NCI-H2171 treated with DMSO at 0.1 percent for 48 hours (cell line): Measurements from ENCODE around the gene TAS2R40.

ENCODE experiments used
- DNase-seq: peaks from one replicate; lab custom pipeline; 2025; lab: John Stamatoyannopoulos, UW

TAS2R40 gene

DNA sequence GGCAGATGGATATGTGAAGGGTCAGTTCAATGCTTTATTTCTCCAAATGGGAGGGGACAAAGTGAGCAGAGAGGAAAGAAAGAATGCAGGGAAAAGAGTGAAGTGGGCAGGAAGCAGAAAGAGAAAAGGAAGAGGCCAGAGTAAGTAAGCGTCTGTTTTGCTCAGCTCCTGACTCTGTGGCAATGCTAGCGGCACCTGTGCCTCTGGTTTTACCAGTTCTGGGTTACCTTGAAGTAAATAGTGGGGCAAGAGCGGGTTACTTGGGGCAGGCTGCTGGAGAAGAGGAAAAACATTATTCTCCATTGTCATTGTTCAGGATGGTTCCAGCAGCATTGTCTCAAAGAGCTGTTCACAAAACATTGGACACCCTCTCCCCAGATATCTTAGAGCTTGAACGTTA is 1.9 kb downstream of the TAS2R40 start:
- no peak for DNase-seq

- DNase-seq: no peak
These were observed 3.2 kb downstream of the TAS2R40 start for GRCh38 chr7:143225047-143225446.

DNA sequence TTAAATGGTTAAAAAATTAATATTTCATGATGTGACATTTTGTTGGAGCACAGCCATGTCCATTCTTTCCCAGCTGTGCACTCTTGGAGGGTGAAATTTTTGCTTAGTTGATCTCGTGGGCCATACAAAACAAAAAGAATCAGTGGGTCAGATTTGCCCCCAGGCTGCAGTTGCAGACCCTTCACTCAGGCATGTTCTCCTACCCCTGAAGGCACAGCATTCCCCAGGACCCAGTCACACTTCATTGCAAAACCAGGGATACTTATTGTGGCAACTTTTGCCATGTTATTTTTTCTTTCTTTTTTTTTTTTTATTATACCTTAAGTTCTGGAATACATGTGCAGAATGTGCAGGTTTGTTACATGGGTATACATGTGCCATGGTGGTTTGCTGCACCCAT is 6.0 kb downstream of the TAS2R40 start:
- no peak for DNase-seq

DNA sequence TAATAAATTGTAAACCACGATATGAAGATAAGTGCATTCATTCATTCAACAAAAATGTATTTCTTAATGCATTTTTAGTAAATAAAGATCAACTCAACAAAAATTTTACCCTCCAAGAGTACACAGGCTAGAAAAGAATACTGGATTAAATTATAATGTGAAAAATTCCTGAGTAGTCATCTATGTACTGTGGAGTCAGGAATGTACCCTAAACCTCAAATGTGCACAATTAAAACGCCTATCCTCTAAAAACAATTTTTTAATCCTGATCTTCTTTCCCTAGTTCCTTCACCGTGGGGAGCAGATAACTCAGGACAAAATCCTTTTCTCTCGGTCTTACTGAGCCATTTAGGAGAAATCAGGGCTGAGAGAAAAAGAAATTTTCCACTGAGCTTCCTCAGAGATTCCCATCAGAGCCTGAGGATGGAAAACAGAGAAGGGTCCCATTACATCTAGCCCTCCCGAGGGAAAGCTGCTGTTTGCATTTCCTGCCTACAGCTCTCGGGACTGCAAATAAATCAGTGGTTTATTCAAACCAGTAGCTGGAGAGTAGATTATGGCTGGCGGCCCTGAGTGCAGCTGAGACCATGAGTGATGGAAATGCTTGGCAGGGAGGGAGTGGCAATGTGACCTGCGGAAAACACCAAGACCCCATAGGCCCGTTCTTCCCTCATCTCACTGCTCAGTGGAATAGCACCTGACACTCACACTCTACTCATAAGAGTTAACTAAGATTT is 7.4 kb downstream of the TAS2R40 start:
- DNase-seq: peak; percentile 83

GRCh38 chr7:143230602-143231457 is 9.0 kb downstream of the TAS2R40 start:
- DNase-seq: no peak

- no peak for DNase-seq
These were observed 12.1 kb downstream of the TAS2R40 start for GRCh38 chr7:143233816-143234532.

DNA sequence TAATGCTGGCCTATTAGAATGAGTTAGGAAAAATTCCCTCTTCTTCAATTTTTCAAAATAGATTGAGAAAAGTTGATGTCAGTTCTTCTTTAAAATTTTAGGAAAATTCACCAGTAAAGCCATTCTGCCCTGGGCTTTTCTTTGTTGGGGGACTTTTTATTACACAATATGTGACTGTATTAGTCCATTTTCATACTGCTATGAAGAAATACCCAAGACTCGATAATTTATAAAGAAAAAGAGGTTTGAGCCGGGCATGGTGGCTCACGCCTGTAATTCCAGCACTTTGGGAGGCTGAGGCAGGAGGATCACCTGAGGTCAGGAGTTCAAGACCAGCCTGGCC is 12.7 kb downstream of the TAS2R40 start:
- no peak for DNase-seq

DNA sequence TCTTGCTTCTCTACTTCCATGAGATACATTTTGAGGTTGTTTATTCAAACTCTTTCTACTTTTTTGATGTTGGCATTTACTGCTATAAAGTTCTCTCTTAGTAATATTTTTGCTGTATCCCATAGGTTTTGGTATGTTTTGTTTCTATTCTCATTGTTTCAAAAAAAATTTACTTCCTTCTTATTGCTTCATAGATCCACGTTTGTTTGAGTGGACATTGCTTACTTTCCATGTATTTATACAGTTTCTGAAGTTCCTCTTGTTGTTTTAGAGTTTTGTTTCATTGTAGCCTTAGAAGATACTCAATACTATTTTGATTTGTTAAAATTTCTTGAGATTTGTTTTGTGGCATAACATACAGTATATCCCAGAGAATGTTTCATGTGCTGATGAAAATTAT is 13.7 kb downstream of the TAS2R40 start:
- no peak for DNase-seq

GRCh38 chr7:143236408-143236990 is 14.7 kb downstream of the TAS2R40 start:
- no peak for DNase-seq

DNA sequence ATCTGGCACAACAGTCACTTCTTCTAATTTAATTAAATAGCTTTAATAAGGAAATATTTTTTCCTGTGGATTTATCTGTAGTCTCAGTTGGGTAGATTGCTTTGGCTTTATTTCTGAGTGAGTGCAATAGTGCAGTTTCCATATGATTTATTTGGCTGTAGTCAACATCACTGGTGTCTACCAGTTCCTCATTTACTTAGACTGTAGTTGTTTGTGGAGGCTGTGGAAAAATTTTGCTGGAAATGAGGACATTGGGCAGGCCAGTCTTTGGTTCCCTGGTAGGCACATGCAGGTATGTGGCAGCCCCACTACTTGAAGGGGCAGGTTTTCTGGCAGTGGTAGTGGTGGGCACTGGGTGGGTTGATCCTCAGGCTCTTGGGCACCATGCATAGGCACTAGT is 15.5 kb downstream of the TAS2R40 start:
- no peak for DNase-seq

- DNase-seq: peak; percentile 13
These were observed 16.6 kb downstream of the TAS2R40 start for GRCh38 chr7:143238289-143238980.

- DNase-seq: no peak
These were observed 18.0 kb downstream of the TAS2R40 start for GRCh38 chr7:143239813-143240212.

DNA sequence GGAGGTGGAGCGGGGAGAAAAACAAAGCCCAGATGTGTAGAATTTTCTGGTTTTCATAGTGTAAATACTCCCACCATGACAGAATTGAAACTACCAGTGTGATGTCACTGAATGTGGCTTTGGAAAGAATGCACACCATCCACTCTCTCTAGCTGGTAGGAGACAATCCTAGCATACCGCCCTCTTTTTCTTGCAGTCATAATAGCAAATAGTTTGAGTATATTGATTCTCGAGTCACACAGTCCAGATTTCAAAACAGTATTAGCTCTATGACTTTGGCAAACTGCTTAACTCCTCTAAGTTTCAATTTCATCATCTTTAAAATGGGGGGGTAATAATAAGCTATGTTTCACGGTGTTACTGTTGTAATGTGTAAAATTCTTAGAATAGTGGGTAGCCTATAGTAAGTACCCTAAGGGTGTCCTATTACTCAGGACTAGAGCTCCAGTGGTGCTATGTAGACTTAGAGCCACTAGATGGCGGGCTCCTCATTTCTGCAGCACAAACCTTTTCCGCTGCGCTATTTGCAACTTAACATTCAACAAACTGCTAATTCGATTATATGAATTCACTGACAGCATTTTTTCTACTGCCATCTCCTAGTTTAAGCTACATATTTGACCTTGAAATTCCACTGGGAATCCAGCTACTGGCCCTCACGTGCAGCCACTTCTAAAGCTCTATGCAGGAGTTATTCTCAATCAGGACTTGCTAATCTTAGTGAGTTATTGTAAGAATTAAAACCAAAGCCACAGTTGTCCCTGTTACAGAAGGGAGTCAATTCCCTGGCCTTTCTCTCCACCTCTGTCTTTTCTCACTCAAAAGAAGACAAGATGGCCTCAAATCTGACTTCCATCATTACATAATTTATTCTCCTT is 18.7 kb downstream of the TAS2R40 start:
- peak; percentile 83 for DNase-seq

DNA sequence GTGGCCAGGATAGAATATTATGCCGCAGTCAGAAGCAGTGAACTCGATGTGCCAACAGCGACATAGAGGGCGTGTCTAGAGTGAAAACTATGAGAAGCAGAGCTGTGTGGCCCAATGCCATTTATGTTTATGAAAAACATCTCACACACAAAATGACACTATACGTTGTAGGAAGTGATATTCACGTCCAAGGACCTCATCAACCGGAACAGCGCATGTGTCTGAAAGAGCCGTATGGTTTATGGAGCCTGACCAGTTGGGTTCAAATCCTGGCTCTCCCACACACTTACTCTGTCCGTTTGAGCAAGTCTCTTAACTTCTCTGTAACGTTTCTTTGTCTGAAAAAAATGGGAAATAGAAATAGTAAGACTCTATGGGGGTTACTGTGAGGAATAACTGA is 20.5 kb downstream of the TAS2R40 start:
- DNase-seq: no peak

DNA sequence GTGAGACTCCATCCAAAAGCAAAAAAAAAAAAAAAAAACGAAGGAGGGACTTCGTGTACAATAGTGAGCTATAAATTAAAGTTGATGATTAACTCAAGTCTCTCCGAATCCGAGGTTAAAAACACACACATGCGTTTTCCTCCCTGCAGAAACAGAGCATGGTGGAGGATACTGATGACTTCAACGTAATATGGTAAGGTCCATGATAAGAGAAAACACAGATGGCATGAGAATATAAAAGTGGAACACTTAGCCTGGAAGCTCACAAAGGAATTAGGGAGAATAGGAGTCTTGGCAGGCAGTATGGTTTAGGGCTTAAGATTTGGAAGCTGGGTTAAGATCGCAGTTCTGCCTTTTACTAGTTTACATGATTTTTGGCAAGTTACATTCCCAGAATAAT is 21.3 kb downstream of the TAS2R40 start:
- no peak for DNase-seq

GRCh38 chr7:143243614-143244013 is 21.8 kb downstream of the TAS2R40 start:
- DNase-seq: no peak

- no peak for DNase-seq
These were observed 22.5 kb downstream of the TAS2R40 start for GRCh38 chr7:143244321-143244720.

DNA sequence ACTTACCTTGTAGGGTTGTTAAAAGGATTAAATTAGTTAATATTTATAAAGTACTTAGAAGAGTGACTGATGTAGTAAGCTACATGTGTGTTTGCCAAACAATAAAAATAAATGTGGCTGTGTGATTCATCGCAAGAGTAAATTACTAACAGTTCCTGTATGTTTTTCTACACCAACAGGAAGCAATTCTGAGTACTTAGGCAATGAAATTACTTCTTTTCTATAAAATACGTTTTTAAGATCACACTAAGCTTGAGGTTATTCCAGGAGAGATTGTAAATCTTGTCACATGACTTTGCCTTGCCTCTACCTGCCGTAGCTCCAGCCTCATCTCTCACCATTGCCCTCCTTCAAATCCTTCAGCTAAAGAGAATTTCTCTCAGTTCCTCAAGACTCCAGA is 23.3 kb downstream of the TAS2R40 start:
- no peak for DNase-seq

- DNase-seq: no peak
These were observed 25.5 kb downstream of the TAS2R40 start for GRCh38 chr7:143247372-143247771.

DNA sequence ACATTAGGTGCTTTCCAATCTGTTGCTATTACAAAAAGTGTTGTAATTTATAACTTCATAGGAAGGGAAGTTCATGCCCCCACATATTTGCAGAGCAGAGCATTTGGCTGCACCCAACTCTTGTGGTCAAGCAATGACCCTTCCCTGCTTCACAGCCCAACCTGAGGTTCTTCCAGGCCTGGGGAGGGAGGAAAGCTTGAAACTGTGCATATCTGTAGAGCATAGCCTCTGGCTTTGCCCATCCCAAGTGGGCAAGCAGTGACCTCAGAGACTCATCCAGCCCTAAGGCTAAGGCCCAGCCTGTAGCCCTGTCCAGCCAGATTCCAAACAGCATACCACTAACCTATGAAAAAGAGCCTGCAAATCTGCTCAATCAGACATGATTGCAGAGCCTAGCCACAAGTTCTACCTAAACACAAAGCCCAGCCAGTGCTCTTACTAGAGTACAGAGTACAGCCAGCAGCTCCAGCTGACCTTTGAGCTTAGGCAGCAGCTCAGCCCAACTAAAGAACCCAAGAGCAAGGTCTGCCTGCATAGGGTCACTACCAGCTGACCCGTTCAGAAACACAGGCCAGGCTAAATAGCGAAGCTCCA is 27.0 kb downstream of the TAS2R40 start:
- DNase-seq: no peak
